Stimulated activated CD4-positive, alpha-beta T cell treated with anti-CD3 and anti-CD28 coated beads, Interleukin-1b, Interleukin-23, amount 100 ng/mL, for 24 hours (primary cell): ENCODE data around the gene RAB8B.

Experiments used
- DNase-seq, 4 experiments: peaks; one replicate each; pipeline ENCODE4 v3.0.0-alpha.2; 2020; ENCODE audit warnings: low read depth in 4 of 4, low spot score in 1 of 4

Gene RAB8B

DNA sequence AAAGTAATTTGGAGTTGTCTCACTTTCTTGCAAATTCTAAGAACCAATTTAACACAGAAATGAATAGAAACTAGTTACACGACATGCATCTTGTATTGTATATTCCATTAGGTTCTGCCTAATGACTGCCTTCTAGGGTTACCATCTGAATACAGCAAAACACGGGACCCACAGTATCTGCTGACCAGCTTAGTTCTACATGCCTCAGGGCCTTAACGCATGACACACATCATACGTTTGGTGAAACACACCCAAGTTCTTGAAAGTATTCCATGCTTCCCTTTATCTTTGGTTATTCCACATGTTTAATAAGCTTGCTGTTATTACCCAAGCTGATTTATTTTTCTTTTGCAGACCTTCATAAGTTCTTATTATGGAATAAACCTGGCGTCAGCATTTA, 115.9 kb downstream of the RAB8B start:
- no peak for DNase-seq

DNA sequence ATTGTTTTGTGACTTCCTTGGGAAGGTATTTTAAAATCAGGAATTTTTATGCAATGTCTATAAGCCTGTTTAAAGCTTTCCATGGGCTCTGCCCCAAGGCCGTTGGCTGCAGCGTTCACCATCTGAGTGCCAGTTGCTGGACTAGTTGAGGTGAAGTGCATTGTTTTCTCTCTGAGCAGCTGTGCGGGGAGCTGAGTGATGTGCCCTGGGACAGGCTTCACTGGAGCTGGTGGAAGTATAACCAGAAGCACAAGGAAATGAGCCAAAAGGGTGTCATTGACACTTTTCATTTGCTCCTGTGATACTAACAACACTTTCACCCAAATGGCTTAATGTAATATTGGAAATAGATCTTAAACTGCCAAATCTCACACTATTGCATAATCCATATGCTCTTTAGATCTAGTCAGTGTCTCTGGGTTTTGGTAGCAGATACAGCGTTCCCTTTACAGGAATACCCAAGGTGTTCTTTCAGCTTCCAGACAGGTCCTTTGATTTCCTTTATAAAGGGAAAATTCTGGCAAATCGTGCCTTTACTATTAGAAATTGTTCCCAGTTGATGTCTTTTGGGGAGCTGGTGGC, 117.2 kb downstream of the RAB8B start:
- DNase-seq: no peak

DNA sequence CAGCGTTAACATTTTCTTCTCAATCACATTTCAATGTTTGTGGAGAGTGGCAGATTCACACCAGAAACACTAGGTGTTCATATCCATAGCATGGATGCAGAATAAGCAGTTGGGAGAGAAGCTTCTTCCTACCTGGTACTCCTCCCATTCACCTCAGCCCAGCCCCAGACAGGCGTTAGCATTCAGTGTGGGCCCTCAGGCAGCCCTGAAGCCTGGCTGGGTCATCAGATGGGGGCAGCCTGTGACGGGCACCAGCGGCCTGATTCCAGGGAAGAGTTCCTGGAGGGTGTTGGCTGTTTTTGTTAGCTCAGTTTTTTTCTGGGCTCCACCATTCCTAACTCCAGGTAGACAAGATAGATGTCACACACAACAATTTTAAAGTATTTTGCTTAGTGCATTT, 119.1 kb downstream of the RAB8B start:
- no peak for DNase-seq

DNA sequence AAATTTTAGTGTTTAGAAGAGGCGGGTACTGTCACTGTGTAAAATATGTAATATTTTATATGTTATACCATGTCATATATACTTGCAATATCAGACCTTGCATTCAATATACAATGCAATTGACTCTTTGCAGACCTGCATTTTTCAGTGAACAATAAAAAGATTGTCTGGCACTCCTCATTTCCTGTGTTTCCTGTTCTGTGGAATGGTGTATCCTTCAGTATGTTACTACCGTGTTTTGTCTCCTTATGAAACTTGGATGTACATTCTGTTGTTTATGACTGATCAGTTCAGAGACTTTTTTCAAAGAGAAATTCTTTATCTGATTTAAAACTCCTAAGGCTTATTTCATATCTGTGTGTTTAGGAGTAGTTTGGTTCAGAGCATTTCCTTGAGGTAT, 119.5 kb downstream of the RAB8B start:
- DNase-seq: no peak

DNA sequence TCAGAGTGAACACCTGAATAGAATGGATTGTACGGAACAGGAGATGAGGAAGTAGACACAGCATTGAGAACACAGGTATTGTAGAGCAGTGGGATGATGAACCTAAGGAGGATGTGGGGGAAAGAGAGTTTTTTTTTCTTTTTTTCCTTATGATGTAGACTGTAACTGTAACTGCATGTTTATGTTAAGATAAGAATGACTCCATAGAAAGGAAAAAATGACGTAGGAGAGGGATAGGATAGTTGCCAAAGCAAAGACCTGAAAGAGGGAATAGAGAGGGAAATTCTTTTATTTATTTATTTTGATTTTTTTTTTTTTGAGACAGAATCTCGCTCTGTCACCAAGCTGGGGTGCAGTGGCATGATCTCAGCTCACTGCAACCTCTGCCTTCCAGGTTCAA, 121.2 kb downstream of the RAB8B start:
- no peak for DNase-seq

DNA sequence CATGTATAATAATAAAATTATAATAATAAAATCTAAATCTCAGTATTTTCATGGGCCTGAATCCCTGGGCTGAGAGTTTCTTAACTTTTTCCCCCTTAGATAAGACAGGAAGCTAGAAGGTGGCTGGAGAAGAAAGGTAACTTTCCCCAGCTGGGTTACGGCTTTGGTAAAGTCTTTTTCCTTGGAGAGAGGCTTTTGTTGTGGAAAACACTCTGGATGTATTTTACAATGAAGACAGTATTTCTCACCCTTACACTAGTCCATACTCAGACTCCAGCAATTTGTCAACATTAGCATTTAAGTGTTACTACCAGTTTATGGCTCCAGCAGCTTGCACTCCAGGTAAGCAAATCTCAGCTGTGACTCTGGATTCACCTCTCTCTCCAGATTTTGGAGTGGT, 122.9 kb downstream of the RAB8B start:
- no peak for DNase-seq

DNA sequence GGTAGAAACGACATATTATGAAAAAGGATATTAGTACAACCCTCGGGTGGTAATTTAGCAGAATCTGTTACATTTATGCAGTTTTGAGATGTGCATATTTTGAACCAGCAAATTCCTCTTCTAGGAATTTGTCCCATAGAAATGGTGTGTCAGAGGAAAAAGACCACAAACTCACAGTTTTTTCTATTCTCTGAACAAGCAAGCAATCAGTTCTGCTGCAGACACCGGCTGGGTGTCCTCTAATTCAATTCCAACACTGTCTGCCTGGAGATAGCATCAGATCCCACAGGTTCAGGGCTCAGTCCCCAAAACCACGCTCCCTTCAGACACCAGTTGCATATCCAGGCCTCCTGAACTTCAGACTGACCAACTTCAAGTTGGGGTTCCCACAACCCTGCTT, 124.4 kb downstream of the RAB8B start:
- DNase-seq: no peak

DNA sequence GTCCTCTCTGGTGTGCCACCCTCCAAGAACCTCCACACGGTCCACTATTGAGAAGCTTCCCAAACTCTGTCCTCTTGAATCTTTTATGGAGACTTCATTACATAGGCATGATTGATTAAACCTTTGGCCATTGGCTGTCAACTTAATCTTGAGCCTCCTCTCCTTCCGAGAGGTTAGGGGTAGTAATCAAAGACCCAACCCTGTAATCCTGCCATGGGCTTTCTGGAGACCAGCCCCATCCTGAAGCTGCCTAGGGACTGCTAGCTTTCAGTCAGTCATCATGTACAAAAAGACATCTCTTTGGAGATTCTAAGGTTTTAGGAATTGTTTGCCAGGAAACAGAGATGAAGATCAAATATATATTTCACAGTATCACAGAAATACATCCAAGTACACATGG, 125.0 kb downstream of the RAB8B start:
- DNase-seq: no peak
